Measurements from ENCODE around the gene COMMD8.

COMMD8 gene

GRCh38 chr4:47442980-47443379 lies 20.5 kb downstream of the COMMD8 start:
- TF ChIP-seq, protein P1, sequence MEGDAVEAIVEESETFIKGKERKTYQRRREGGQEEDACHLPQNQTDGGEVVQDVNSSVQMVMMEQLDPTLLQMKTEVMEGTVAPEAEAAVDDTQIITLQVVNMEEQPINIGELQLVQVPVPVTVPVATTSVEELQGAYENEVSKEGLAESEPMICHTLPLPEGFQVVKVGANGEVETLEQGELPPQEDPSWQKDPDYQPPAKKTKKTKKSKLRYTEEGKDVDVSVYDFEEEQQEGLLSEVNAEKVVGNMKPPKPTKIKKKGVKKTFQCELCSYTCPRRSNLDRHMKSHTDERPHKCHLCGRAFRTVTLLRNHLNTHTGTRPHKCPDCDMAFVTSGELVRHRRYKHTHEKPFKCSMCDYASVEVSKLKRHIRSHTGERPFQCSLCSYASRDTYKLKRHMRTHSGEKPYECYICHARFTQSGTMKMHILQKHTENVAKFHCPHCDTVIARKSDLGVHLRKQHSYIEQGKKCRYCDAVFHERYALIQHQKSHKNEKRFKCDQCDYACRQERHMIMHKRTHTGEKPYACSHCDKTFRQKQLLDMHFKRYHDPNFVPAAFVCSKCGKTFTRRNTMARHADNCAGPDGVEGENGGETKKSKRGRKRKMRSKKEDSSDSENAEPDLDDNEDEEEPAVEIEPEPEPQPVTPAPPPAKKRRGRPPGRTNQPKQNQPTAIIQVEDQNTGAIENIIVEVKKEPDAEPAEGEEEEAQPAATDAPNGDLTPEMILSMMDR (conservative IDR thresholded peaks at IDR 0.05; ENCODE audit: low read depth): no peak
- POLR2A ChIA-PET (ENCODE audit: low non-redundant PET): no interaction called here
- DNase-seq (ENCODE audit: low spot score): no peak
- CTCF ChIA-PET: interaction anchor here (0.7 kb wide), 3 partner anchors 131 to 171 kb away, joined by 3 to 4 read pairs (median 4); no protein-coding TSS in a partner anchor
- no peak overlapping the region for H3K27ac ChIP-seq

GRCh38 chr4:47434931-47435330 lies 28.6 kb downstream of the COMMD8 start:
- CTCF ChIA-PET: no interaction called here

DNA sequence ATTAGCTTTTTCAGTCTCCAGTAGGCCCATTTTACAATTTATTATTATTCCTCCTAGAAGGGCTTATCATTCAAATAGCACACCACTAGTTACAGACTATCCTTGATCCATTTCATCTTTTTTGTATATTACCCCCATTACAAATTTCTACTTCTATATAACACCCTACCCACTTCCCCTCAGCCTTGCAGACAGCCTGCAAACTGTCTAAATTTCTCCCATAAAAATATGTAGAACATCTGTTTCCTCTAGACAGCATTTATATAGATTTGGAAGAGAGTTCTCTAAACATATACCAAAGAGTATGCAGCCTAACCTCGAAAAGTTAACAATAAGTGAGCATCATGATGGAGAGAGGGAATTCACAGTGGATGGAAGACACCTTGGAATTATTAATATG lies 30.8 kb downstream of the COMMD8 start:
- TF ChIP-seq, protein P1 (conservative IDR thresholded peaks at IDR 0.05; ENCODE audit: low read depth): no peak
- H3K27ac ChIP-seq: no peak overlapping the region
- DNase-seq (ENCODE audit: low spot score): no peak
- CTCF ChIA-PET: no interaction called here
- POLR2A ChIA-PET (ENCODE audit: low non-redundant PET): no interaction called here

More at GRCh38 chr4:47434931-47435330, 28.6 kb downstream of the COMMD8 start:
- no peak overlapping the region for H3K27ac ChIP-seq
- DNase-seq (ENCODE audit: low spot score): no peak
- TF ChIP-seq, protein P1 (conservative IDR thresholded peaks at IDR 0.05; ENCODE audit: low read depth): no peak
- POLR2A ChIA-PET (ENCODE audit: low non-redundant PET): no interaction called here

- TF ChIP-seq, protein P1 (conservative IDR thresholded peaks at IDR 0.05; ENCODE audit: low read depth): no peak
- H3K27ac ChIP-seq: no peak overlapping the region
- CTCF ChIA-PET: no interaction called here
- DNase-seq (ENCODE audit: low spot score): no peak
- POLR2A ChIA-PET (ENCODE audit: low non-redundant PET): no interaction called here
Measured at GRCh38 chr4:47427935-47428334, 35.6 kb downstream of the COMMD8 start.

DNA sequence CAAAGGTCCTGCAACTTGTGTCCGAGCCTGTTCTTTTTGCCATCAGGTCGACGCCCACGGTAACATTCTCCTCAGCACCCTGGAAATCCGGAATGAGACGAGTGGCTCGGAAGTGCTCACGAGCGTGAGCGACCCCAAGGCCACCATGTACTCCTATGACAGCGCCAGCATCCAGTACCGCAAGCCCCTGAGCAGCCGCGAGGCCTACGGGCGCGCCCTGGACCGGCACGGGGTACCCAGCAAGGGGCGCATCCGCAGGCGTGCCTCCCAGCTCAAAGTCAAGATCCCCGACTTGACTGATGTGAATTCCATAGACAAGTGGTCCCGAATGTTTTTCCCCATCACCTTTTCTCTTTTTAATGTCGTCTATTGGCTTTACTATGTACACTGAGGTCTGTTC lies 37.9 kb downstream of the COMMD8 start:
- DNase-seq (ENCODE audit: low spot score): no peak
- TF ChIP-seq, protein P1 (conservative IDR thresholded peaks at IDR 0.05; ENCODE audit: low read depth): no peak
- ChIA-PET POLR2A (ENCODE audit: low non-redundant PET) (no interaction called here), CTCF (interaction anchor here (1.2 kb wide), 1 partner anchor 29 kb away, joined by 5 read pairs; no protein-coding TSS in a partner anchor)
- no peak overlapping the region for H3K27ac ChIP-seq

- ChIA-PET CTCF (no interaction called here), POLR2A (ENCODE audit: low non-redundant PET) (no interaction called here)
- TF ChIP-seq, protein P1 (conservative IDR thresholded peaks at IDR 0.05; ENCODE audit: low read depth): no peak
Measured at GRCh38 chr4:47419296-47419695, 44.2 kb downstream of the COMMD8 start.

DNA sequence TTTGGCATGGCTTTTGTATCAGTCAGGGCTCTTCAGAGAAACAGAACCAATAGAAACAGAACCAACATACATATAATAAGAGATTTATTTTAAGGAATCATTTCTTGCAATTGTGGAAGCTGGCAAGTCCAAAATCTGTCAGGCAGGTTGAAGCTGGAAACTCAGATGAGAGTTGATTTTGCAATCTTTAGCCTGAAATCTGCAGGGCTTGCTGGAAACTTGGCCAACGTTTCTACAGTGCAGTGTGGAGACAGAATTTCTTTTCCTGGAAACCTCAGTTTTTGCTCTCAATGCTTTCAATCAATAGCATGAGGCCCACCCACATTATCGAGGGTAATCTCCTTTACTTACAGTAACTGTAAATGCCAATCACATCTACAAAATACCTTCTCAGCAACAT lies 45.4 kb downstream of the COMMD8 start:
- TF ChIP-seq, protein P1 (conservative IDR thresholded peaks at IDR 0.05; ENCODE audit: low read depth): no peak
- POLR2A ChIA-PET (ENCODE audit: low non-redundant PET): no interaction called here
- CTCF ChIA-PET: no interaction called here
- H3K27ac ChIP-seq: no peak overlapping the region
- no peak for DNase-seq (ENCODE audit: low spot score)

More at GRCh38 chr4:47419296-47419695, 44.2 kb downstream of the COMMD8 start:
- H3K27ac ChIP-seq: no peak overlapping the region
- no peak for DNase-seq (ENCODE audit: low spot score)
